CD8-positive, alpha-beta memory T cell (primary cell): ENCODE measurements around the gene MORN1. TPM values are rescaled to one million over a fixed set of nuclear protein-coding genes. Genes with fewer than 3 reads are reported as not detected.

Experiments
- CTCF ChIA-PET: fragments of 350-600 bp; sonication (Branson Sonifier 250); formaldehyde crosslinking; loops from one replicate; lab custom pipeline; 2021; ENCODE audit warnings: antibody characterized with exemption; lab: Charles Lee
- POLR2A ChIA-PET: fragments of 350-600 bp; sonication (Branson Sonifier 250); formaldehyde crosslinking; loops from one replicate; lab custom pipeline; 2021; ENCODE audit warnings: antibody characterized with exemption; lab: Charles Lee
- DNase-seq, 5 donors: peaks; one replicate each; pipeline versions ENCODE4 v3.0.0 to v3.0.0-alpha.2; 2020 to 2022; ENCODE audit warnings: mixed read lengths in 1 of 5
- H3K27ac ChIP-seq: one replicate; pipeline ENCODE4 v1.7.0; 2013; ENCODE audit warnings: low read depth, mild to moderate bottlenecking, low read length, moderate library complexity
- H3K27me3 ChIP-seq: 2 replicates; pipeline ENCODE4 v1.7.0; 2013; ENCODE audit warnings: low read length, mild to moderate bottlenecking; ENCODE audit not compliant: insufficient read depth, poor library complexity, severe bottlenecking
- H3K36me3 ChIP-seq: 2 replicates; pipeline ENCODE4 v1.7.0; 2013; ENCODE audit warnings: mild to moderate bottlenecking, low read length, moderate library complexity; ENCODE audit not compliant: insufficient read depth
- H3K4me1 ChIP-seq: 2 replicates; pipeline ENCODE4 v1.7.0; 2013; ENCODE audit warnings: mild to moderate bottlenecking, low read length, moderate library complexity; ENCODE audit not compliant: insufficient read depth
- H3K4me3 ChIP-seq: 2 replicates; pipeline ENCODE4 v1.7.0; 2013; ENCODE audit warnings: mild to moderate bottlenecking, low read length
- H3K9me3 ChIP-seq: 2 replicates; pipeline ENCODE4 v1.7.0; 2013; ENCODE audit warnings: mild to moderate bottlenecking, low read length
- H3K27ac Mint-ChIP-seq, 8 donors: one replicate each; pipeline ENCODE4 v1.8.0; 2020 to 2021; ENCODE audit warnings: mixed read lengths in 8 of 8, mild to moderate bottlenecking in 6 of 8, inconsistent platforms in 3 of 8, moderate library complexity in 3 of 8
- H3K27me3 Mint-ChIP-seq, 2 donors: one replicate each; pipeline ENCODE4 v1.8.0; 2020 to 2021; ENCODE audit warnings: mixed read lengths in 2 of 2, mild to moderate bottlenecking in 1 of 2, moderate library complexity in 1 of 2
- H3K36me3 Mint-ChIP-seq, 3 donors: one replicate each; pipeline ENCODE4 v1.8.0; 2020 to 2021; ENCODE audit warnings: mixed read lengths in 3 of 3, inconsistent platforms in 1 of 3, mild to moderate bottlenecking in 1 of 3
- H3K4me1 Mint-ChIP-seq, 3 donors: one replicate each; pipeline ENCODE4 v1.8.0; 2020 to 2021; ENCODE audit warnings: mixed read lengths in 3 of 3, inconsistent platforms in 1 of 3, mild to moderate bottlenecking in 1 of 3
- H3K4me3 Mint-ChIP-seq, 7 donors: one replicate each; pipeline ENCODE4 v1.8.0; 2020 to 2021; ENCODE audit warnings: mixed read lengths in 7 of 7, mild to moderate bottlenecking in 6 of 7, moderate library complexity in 4 of 7, inconsistent platforms in 2 of 7
- H3K9me3 Mint-ChIP-seq, 5 donors: one replicate each; pipeline ENCODE4 v1.8.0; 2020 to 2022; ENCODE audit warnings: mixed read lengths in 5 of 5, mild to moderate bottlenecking in 3 of 5, moderate library complexity in 2 of 5, inconsistent platforms in 1 of 5
- polyA plus RNA-seq: library from polyadenylated mRNA; unstranded; fragments of 300-500 nt; fragmentation: Illumina TruSeq; gene quantifications from one replicate; pipeline ENCODE4 v1.2.3, GENCODE V29; 2021
- total RNA-seq, 2 experiments: library from RNA; stranded (reverse); gene quantifications; one replicate each; pipeline ENCODE4 v1.2.3, GENCODE V29; 2021

The MORN1 gene
- total and polyA plus RNA-seq, 3 experiments from 2014 or later = 3.3 to 10.4 (median 9.4) TPM

GRCh38 chr1:2392686-2393085, 1.3 kb upstream of the MORN1 start:
- Mint-ChIP-seq H3K36me3 (peaks cover 0 to 47% (median 2%) of the 10 kb centered on the region in 3 donors), H3K27ac (peak overlapping the region in 7 of 8 donors; percentile 78 to 98 (median 92)), H3K4me3 (peak overlapping the region; percentile 83 to 91 (median 90)), H3K27me3 (no peaks in the 10 kb centered on the region), H3K9me3 (no peaks in the 10 kb centered on the region), H3K4me1 (peaks cover 28 to 58% (median 43%) of the 10 kb centered on the region in 3 donors)
- ChIA-PET POLR2A (interaction anchor here (1.9 kb wide), 1 partner anchor 164 kb away, joined by 12 read pairs; no protein-coding TSS in a partner anchor), CTCF (interaction anchor here (1.9 kb wide), 1 partner anchor 197 kb away, joined by 16 read pairs; the partner anchor contains the start of gene FAAP20)
- H3K9me3 ChIP-seq = no peaks in the 10 kb centered on the region
- H3K36me3 ChIP-seq = peaks cover 25% of the 10 kb centered on the region
- peaks cover 34% of the 10 kb centered on the region for H3K4me1 ChIP-seq
- H3K27ac ChIP-seq = peak overlapping the region; percentile 79
- H3K4me3 ChIP-seq = peak overlapping the region; percentile 68
- no peaks in the 10 kb centered on the region for H3K27me3 ChIP-seq
- DNase-seq = no peak

- POLR2A ChIA-PET = interaction anchor here (0.6 to 1.9 kb wide), 13 partner anchors 21 to 203 kb away, joined by 3 to 15 read pairs (median 7); partner anchors contain the start of genes FAAP20, PANK4 and TNFRSF14
- CTCF ChIA-PET = interaction anchor here (1.0 to 2.8 kb wide), 8 partner anchors 10 to 197 kb away, joined by 3 to 17 read pairs (median 6); partner anchors contain the start of gene FAAP20
- Mint-ChIP-seq H3K36me3 (peaks cover 0 to 41% (median 2%) of the 10 kb centered on the region in 3 donors), H3K27ac (peak overlapping the region; percentile 80 to 98 (median 92)), H3K4me1 (peaks cover 28 to 56% (median 40%) of the 10 kb centered on the region in 3 donors), H3K4me3 (peak overlapping the region; percentile 87 to 98 (median 90)), H3K27me3 (no peaks in the 10 kb centered on the region), H3K9me3 (no peaks in the 10 kb centered on the region)
- Histone ChIP-seq H3K27ac (peak overlapping the region; percentile 79), H3K27me3 (no peaks in the 10 kb centered on the region), H3K9me3 (no peaks in the 10 kb centered on the region), H3K4me3 (peak overlapping the region; percentile 68), H3K36me3 (peaks cover 18% of the 10 kb centered on the region), H3K4me1 (peaks cover 34% of the 10 kb centered on the region)
- peak in 1 of 5 donors; percentile 4 for DNase-seq
Measured at GRCh38 chr1:2391931-2392509, 666 bp upstream of the MORN1 start.

- Mint-ChIP-seq H3K36me3 (peaks cover 0 to 21% (median 0%) of the 10 kb centered on the region in 3 donors), H3K4me1 (peaks cover 23 to 40% (median 30%) of the 10 kb centered on the region in 3 donors), H3K27ac (peak overlapping the region in 3 of 8 donors; percentile 22 to 85 (median 75)), H3K4me3 (peak overlapping the region in 6 of 7 donors; percentile 71 to 84 (median 78)), H3K9me3 (no peaks in the 10 kb centered on the region), H3K27me3 (no peaks in the 10 kb centered on the region)
- ChIA-PET POLR2A (no interaction called here), CTCF (interaction anchor here (2.8 to 4.6 kb wide), 2 partner anchors 8 to 194 kb away, joined by 17 to 22 read pairs; partner anchors contain the start of gene FAAP20)
- Histone ChIP-seq H3K4me3 (no peak overlapping the region), H3K27me3 (no peaks in the 10 kb centered on the region), H3K36me3 (peaks cover 9% of the 10 kb centered on the region), H3K9me3 (no peaks in the 10 kb centered on the region), H3K27ac (no peak overlapping the region), H3K4me1 (peaks cover 33% of the 10 kb centered on the region)
- peak in 1 of 5 donors; percentile 27 for DNase-seq
Measured at GRCh38 chr1:2389644-2390043, 1.7 kb downstream of the MORN1 start.

- ChIA-PET CTCF (interaction anchor here (1.0 to 4.6 kb wide), 3 partner anchors 189 to 193 kb away, joined by 4 to 22 read pairs (median 4); partner anchors contain the start of gene FAAP20), POLR2A (no interaction called here)
- no peaks in the 10 kb centered on the region for H3K9me3 ChIP-seq
- Mint-ChIP-seq H3K9me3 (no peaks in the 10 kb centered on the region), H3K4me1 (peaks cover 14 to 26% (median 16%) of the 10 kb centered on the region in 3 donors), H3K4me3 (peak overlapping the region in 1 of 7 donors; percentile 13), H3K27me3 (no peaks in the 10 kb centered on the region), H3K27ac (no peak overlapping the region), H3K36me3 (peaks cover 0 to 12% (median 0%) of the 10 kb centered on the region in 3 donors)
- H3K27ac ChIP-seq = no peak overlapping the region
- H3K36me3 ChIP-seq = no peaks in the 10 kb centered on the region
- peaks cover 19% of the 10 kb centered on the region for H3K4me1 ChIP-seq
- peak in 1 of 5 donors; percentile 37 for DNase-seq
- no peaks in the 10 kb centered on the region for H3K27me3 ChIP-seq
- H3K4me3 ChIP-seq = no peak overlapping the region
Measured at GRCh38 chr1:2388004-2388913, 3.1 kb downstream of the MORN1 start.

GRCh38 chr1:2386636-2387611, 4.4 kb downstream of the MORN1 start:
- Histone ChIP-seq H3K9me3 (no peaks in the 10 kb centered on the region), H3K4me3 (no peak overlapping the region), H3K27ac (no peak overlapping the region), H3K36me3 (no peaks in the 10 kb centered on the region), H3K27me3 (no peaks in the 10 kb centered on the region), H3K4me1 (peaks cover 14% of the 10 kb centered on the region)
- peaks cover 0 to 2% (median 0%) of the 10 kb centered on the region in 3 donors for H3K36me3 Mint-ChIP-seq
- no peaks in the 10 kb centered on the region for H3K27me3 Mint-ChIP-seq
- no peaks in the 10 kb centered on the region for H3K9me3 Mint-ChIP-seq
- no peak overlapping the region for H3K27ac Mint-ChIP-seq
- ChIA-PET POLR2A (no interaction called here), CTCF (interaction anchor here (1.0 to 4.6 kb wide), 2 partner anchors 191 to 192 kb away, joined by 4 to 22 read pairs; partner anchors contain the start of gene FAAP20)
- peak overlapping the region in 1 of 7 donors; percentile 54 for H3K4me3 Mint-ChIP-seq
- H3K4me1 Mint-ChIP-seq = peaks cover 3 to 15% (median 5%) of the 10 kb centered on the region in 3 donors
- peak in 1 of 5 donors; percentile 33 for DNase-seq

- H3K9me3 Mint-ChIP-seq = no peaks in the 10 kb centered on the region
Measured at GRCh38 chr1:2385606-2386280, 5.6 kb downstream of the MORN1 start.

More at GRCh38 chr1:2385606-2386280, 5.6 kb downstream of the MORN1 start:
- ChIA-PET POLR2A (interaction anchor here (0.9 kb wide), 1 partner anchor 157 kb away, joined by 3 read pairs; no protein-coding TSS in a partner anchor), CTCF (interaction anchor here (4.6 to 8.2 kb wide), 2 partner anchors 190 kb away, joined by 22 to 114 read pairs; partner anchors contain the start of gene FAAP20)
- peak overlapping the region in 1 of 7 donors; percentile 24 for H3K4me3 Mint-ChIP-seq
- Histone ChIP-seq H3K27ac (no peak overlapping the region), H3K36me3 (no peaks in the 10 kb centered on the region), H3K4me1 (peaks cover 16% of the 10 kb centered on the region), H3K9me3 (no peaks in the 10 kb centered on the region), H3K4me3 (no peak overlapping the region), H3K27me3 (no peaks in the 10 kb centered on the region)
- H3K27ac Mint-ChIP-seq = peak overlapping the region in 1 of 8 donors; percentile 79
- H3K4me1 Mint-ChIP-seq = peaks cover 3 to 14% (median 5%) of the 10 kb centered on the region in 3 donors
- H3K27me3 Mint-ChIP-seq = no peaks in the 10 kb centered on the region
- peak in 1 of 5 donors; percentile 30 for DNase-seq
- peaks cover 0 to 2% (median 0%) of the 10 kb centered on the region in 3 donors for H3K36me3 Mint-ChIP-seq
